HepG2 (cell line): Measurements from ENCODE around the gene TSHZ2. TPM values are rescaled to one million over a fixed set of nuclear protein-coding genes. Genes with fewer than 3 reads are reported as not detected.

Experiments
- BHLHE40 ChIP-seq: IDR thresholded peaks from 2 replicates; pipeline ENCODE4 v1.6.1; 2011; ENCODE audit warnings: low read length, improper control_type of control experiment
- CENPBD1 ChIP-seq: sonication (generic); formaldehyde crosslinking; IDR thresholded peaks from 2 replicates; pipeline ENCODE4 v1.8.0; 2022; ENCODE audit warnings: missing genetic modification reagents, low read depth, mild to moderate bottlenecking, borderline replicate concordance
- ELF3 ChIP-seq: IDR thresholded peaks from 2 replicates; pipeline ENCODE4 v1.6.1; 2016; ENCODE audit warnings: missing genetic modification reagents, missing compliant biosample characterization
- FOXO4 ChIP-seq: sonication (generic); formaldehyde crosslinking; conservative IDR thresholded peaks from 2 replicates; pipeline ENCODE4 v1.8.1; 2023; ENCODE audit warnings: missing genetic modification reagents
- FOXP1 ChIP-seq, 2 experiments: fragments of 450-650 bp in 1 of 2; IDR thresholded peaks; 2 replicates each; pipeline ENCODE4 v1.6.1; 2017 to 2018; ENCODE audit warnings: antibody characterized with exemption in 1 of 2
- HHEX ChIP-seq: IDR thresholded peaks from 2 replicates; pipeline ENCODE4 v1.6.1; 2016; ENCODE audit warnings: control low read depth
- HNRNPH1 ChIP-seq: fragments of 200-400 bp; formaldehyde crosslinking; optimal IDR thresholded peaks from 2 replicates; pipeline ENCODE3; 2017; ENCODE audit warnings: mild to moderate bottlenecking, low read depth, low read length
- POGZ ChIP-seq: sonication (generic); formaldehyde crosslinking; IDR thresholded peaks from 2 replicates; pipeline ENCODE4 v1.4.0; 2020; ENCODE audit warnings: mild to moderate bottlenecking, missing genetic modification reagents
- ZBTB1 ChIP-seq: sonication (generic); formaldehyde crosslinking; IDR thresholded peaks from 2 replicates; pipeline ENCODE4 v1.4.0; 2020; ENCODE audit warnings: missing genetic modification reagents, borderline replicate concordance
- ZMYM4 ChIP-seq: sonication (generic); formaldehyde crosslinking; IDR thresholded peaks from 2 replicates; pipeline ENCODE4 v1.8.1; 2023; ENCODE audit warnings: mild to moderate bottlenecking, missing genetic modification reagents
- polyA plus RNA-seq, 8 experiments: library from polyadenylated mRNA; depleted of rRNA in 3 of 8; stranded (reverse) in 7 of 8; unstranded in 1 of 8; fragments of >200 nt; fragmentation: Illumina TruSeq in 4 of 8; extraction: Trizol in 4 of 8; gene quantifications; 2 replicates each; pipeline versions ENCODE4 v1.2.1 to v1.2.3, GENCODE V29; 2011 to 2016; ENCODE audit warnings: low read depth in 4 of 8, missing spikeins in 1 of 8, mixed read lengths in 1 of 8; ENCODE audit not compliant: insufficient read depth in 1 of 8
- total RNA-seq, 5 experiments: library from RNA; depleted of rRNA; stranded (reverse); fragments of >200 nt; fragmentation: Illumina TruSeq; extraction: Trizol; gene quantifications; 2 replicates each; pipeline ENCODE4 v1.2.3, GENCODE V29; 2016; ENCODE audit warnings: low read depth in 1 of 5
- TF ChIP-seq, protein P1 (sequence below): sonication (generic); formaldehyde crosslinking; conservative IDR thresholded peaks from 2 replicates; pipeline ENCODE4 v1.4.0; 2020; ENCODE audit warnings: mild to moderate bottlenecking, missing genetic modification reagents, moderate library complexity
- TF ChIP-seq, protein P2 (sequence below): IDR thresholded peaks from 2 replicates; pipeline ENCODE4 v1.4.0; 2020; ENCODE audit warnings: mild to moderate bottlenecking, missing genetic modification reagents
- TF ChIP-seq, protein P3 (sequence below): sonication (generic); formaldehyde crosslinking; IDR thresholded peaks from 2 replicates; pipeline ENCODE4 v1.5.1; 2020; ENCODE audit warnings: mild to moderate bottlenecking, missing genetic modification reagents, borderline replicate concordance

Gene TSHZ2
- total and polyA plus RNA-seq, 2 of the 13 experiments (the other 11 are each of a cell fraction or from before 2014, with no cell fraction given), result 0.01 TPM; not detected in 1

DNA sequence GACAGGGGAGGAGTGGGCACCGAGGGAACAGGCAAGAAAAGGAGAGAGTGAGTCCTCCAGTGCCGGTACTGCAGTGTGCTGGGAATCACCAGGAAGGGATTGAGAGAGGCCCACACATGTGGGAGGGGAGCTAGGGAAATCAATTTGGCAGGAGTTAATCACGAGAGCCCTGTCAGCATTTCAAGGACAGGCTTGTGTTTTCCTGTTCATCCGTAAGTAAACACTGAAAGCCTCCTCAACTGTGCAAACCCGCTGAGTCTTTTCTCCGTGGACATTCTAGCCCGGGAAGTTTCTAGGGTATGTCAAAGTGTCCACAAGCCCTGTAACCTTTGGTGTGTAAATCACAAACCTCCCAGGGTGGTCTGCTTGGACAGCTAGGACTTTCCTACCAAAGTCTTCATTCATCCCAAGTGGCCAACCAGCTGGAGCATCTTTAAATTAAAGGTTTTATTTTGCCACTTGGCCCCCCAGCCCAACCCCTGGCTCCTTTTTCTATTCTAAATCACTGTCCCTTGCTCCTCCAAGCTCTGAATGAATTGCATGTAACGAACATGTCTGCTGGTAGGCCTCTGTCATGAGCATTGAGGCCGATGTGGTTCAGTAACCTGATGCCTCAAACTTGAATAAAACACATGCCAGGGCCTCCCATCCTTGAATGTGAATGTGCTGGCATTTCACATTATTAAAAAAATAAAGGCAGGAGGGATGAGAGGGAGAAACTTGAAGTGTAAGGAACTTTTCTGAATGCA lies 472.4 kb downstream of the TSHZ2 start (continued):
- TF ChIP-seq, protein P1, sequence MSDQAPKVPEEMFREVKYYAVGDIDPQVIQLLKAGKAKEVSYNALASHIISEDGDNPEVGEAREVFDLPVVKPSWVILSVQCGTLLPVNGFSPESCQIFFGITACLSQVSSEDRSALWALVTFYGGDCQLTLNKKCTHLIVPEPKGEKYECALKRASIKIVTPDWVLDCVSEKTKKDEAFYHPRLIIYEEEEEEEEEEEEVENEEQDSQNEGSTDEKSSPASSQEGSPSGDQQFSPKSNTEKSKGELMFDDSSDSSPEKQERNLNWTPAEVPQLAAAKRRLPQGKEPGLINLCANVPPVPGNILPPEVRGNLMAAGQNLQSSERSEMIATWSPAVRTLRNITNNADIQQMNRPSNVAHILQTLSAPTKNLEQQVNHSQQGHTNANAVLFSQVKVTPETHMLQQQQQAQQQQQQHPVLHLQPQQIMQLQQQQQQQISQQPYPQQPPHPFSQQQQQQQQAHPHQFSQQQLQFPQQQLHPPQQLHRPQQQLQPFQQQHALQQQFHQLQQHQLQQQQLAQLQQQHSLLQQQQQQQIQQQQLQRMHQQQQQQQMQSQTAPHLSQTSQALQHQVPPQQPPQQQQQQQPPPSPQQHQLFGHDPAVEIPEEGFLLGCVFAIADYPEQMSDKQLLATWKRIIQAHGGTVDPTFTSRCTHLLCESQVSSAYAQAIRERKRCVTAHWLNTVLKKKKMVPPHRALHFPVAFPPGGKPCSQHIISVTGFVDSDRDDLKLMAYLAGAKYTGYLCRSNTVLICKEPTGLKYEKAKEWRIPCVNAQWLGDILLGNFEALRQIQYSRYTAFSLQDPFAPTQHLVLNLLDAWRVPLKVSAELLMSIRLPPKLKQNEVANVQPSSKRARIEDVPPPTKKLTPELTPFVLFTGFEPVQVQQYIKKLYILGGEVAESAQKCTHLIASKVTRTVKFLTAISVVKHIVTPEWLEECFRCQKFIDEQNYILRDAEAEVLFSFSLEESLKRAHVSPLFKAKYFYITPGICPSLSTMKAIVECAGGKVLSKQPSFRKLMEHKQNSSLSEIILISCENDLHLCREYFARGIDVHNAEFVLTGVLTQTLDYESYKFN (CRISPR knock-in tag), result 0 out of 2 replicates have a peak, but pooled peaks have one; percentile 27
- no peak for TF ChIP-seq ZMYM4
- TF ChIP-seq FOXP1 (IDR thresholded peaks at IDR 0.05), result no peak
- TF ChIP-seq FOXP1 (CRISPR knock-in tag; IDR thresholded peaks at IDR 0.05), result peak; percentile 76
- TF ChIP-seq, protein P2, sequence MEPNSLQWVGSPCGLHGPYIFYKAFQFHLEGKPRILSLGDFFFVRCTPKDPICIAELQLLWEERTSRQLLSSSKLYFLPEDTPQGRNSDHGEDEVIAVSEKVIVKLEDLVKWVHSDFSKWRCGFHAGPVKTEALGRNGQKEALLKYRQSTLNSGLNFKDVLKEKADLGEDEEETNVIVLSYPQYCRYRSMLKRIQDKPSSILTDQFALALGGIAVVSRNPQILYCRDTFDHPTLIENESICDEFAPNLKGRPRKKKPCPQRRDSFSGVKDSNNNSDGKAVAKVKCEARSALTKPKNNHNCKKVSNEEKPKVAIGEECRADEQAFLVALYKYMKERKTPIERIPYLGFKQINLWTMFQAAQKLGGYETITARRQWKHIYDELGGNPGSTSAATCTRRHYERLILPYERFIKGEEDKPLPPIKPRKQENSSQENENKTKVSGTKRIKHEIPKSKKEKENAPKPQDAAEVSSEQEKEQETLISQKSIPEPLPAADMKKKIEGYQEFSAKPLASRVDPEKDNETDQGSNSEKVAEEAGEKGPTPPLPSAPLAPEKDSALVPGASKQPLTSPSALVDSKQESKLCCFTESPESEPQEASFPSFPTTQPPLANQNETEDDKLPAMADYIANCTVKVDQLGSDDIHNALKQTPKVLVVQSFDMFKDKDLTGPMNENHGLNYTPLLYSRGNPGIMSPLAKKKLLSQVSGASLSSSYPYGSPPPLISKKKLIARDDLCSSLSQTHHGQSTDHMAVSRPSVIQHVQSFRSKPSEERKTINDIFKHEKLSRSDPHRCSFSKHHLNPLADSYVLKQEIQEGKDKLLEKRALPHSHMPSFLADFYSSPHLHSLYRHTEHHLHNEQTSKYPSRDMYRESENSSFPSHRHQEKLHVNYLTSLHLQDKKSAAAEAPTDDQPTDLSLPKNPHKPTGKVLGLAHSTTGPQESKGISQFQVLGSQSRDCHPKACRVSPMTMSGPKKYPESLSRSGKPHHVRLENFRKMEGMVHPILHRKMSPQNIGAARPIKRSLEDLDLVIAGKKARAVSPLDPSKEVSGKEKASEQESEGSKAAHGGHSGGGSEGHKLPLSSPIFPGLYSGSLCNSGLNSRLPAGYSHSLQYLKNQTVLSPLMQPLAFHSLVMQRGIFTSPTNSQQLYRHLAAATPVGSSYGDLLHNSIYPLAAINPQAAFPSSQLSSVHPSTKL (CRISPR knock-in tag), result peak; percentile 82
- TF ChIP-seq, protein P3, sequence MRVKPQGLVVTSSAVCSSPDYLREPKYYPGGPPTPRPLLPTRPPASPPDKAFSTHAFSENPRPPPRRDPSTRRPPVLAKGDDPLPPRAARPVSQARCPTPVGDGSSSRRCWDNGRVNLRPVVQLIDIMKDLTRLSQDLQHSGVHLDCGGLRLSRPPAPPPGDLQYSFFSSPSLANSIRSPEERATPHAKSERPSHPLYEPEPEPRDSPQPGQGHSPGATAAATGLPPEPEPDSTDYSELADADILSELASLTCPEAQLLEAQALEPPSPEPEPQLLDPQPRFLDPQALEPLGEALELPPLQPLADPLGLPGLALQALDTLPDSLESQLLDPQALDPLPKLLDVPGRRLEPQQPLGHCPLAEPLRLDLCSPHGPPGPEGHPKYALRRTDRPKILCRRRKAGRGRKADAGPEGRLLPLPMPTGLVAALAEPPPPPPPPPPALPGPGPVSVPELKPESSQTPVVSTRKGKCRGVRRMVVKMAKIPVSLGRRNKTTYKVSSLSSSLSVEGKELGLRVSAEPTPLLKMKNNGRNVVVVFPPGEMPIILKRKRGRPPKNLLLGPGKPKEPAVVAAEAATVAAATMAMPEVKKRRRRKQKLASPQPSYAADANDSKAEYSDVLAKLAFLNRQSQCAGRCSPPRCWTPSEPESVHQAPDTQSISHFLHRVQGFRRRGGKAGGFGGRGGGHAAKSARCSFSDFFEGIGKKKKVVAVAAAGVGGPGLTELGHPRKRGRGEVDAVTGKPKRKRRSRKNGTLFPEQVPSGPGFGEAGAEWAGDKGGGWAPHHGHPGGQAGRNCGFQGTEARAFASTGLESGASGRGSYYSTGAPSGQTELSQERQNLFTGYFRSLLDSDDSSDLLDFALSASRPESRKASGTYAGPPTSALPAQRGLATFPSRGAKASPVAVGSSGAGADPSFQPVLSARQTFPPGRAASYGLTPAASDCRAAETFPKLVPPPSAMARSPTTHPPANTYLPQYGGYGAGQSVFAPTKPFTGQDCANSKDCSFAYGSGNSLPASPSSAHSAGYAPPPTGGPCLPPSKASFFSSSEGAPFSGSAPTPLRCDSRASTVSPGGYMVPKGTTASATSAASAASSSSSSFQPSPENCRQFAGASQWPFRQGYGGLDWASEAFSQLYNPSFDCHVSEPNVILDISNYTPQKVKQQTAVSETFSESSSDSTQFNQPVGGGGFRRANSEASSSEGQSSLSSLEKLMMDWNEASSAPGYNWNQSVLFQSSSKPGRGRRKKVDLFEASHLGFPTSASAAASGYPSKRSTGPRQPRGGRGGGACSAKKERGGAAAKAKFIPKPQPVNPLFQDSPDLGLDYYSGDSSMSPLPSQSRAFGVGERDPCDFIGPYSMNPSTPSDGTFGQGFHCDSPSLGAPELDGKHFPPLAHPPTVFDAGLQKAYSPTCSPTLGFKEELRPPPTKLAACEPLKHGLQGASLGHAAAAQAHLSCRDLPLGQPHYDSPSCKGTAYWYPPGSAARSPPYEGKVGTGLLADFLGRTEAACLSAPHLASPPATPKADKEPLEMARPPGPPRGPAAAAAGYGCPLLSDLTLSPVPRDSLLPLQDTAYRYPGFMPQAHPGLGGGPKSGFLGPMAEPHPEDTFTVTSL (CRISPR knock-in tag), result peak; percentile 48; the same call in 1 of the 2 replicates
- TF ChIP-seq BHLHE40, result peak; percentile 74
- peak; percentile 41; the same call in 1 of the 2 replicates for TF ChIP-seq ELF3 (CRISPR knock-in tag)
- no peak for TF ChIP-seq HNRNPH1
- TF ChIP-seq HHEX (CRISPR knock-in tag), result no peak; the same call in 1 of the 2 replicates
- TF ChIP-seq ZBTB1 (CRISPR knock-in tag), result no peak
- 0 out of 2 replicates have a peak, but pooled peaks have one; percentile 17 for TF ChIP-seq POGZ (CRISPR knock-in tag)
- TF ChIP-seq FOXO4 (CRISPR knock-in tag), result no peak
- no peak for TF ChIP-seq CENPBD1
